Duodenal mucosa (tissue), 2 donors: ENCODE data around the gene PLXNA2.

Experiments used
- H3K27ac ChIP-seq: one replicate; pipeline ENCODE4 v1.7.0; 2013; ENCODE audit warnings: low read depth, low read length
- H3K27me3 ChIP-seq, 2 donors: one replicate each; pipeline ENCODE4 v1.7.0; 2013; ENCODE audit warnings: low read length in 2 of 2, control low read depth in 1 of 2; ENCODE audit not compliant: insufficient read depth in 2 of 2, control insufficient read depth in 1 of 2
- H3K36me3 ChIP-seq, 2 donors: one replicate each; pipeline ENCODE4 v1.7.0; 2013; ENCODE audit warnings: low read length in 2 of 2, control low read depth in 1 of 2; ENCODE audit not compliant: insufficient read depth in 2 of 2, control insufficient read depth in 1 of 2
- H3K4me1 ChIP-seq, 2 donors: one replicate each; pipeline ENCODE4 v1.7.0; 2013; ENCODE audit warnings: low read length in 2 of 2, control low read depth in 1 of 2; ENCODE audit not compliant: insufficient read depth in 2 of 2, control insufficient read depth in 1 of 2
- H3K4me3 ChIP-seq, 2 donors: one replicate each; pipeline ENCODE4 v1.7.0; 2013; ENCODE audit warnings: low read length in 2 of 2, low read depth in 1 of 2
- H3K9ac ChIP-seq, 2 donors: one replicate each; pipeline ENCODE4 v1.7.0; 2013; ENCODE audit warnings: low read length in 2 of 2, low read depth in 1 of 2
- H3K9me3 ChIP-seq, 2 donors: one replicate each; pipeline ENCODE4 v1.7.0; 2013; ENCODE audit warnings: low read length in 2 of 2, control low read depth in 1 of 2; ENCODE audit not compliant: control insufficient read depth in 1 of 2

Gene PLXNA2

GRCh38 chr1:208166340-208167138, 77.6 kb downstream of the PLXNA2 start:
- no peaks in the 10 kb centered on the region for H3K9me3 ChIP-seq
- no peak overlapping the region for H3K27ac ChIP-seq
- no peaks in the 10 kb centered on the region for H3K27me3 ChIP-seq
- no peak overlapping the region for H3K4me3 ChIP-seq
- H3K36me3 ChIP-seq, result peaks cover 0 to 10% of the 10 kb centered on the region in 2 donors
- peaks cover 24 to 28% of the 10 kb centered on the region in 2 donors for H3K4me1 ChIP-seq
- no peak overlapping the region for H3K9ac ChIP-seq

GRCh38 chr1:208165659-208166058, 78.5 kb downstream of the PLXNA2 start:
- peaks cover 24 to 28% of the 10 kb centered on the region in 2 donors for H3K4me1 ChIP-seq
- peaks cover 0 to 10% of the 10 kb centered on the region in 2 donors for H3K36me3 ChIP-seq
- no peak overlapping the region for H3K9ac ChIP-seq
- H3K27ac ChIP-seq, result no peak overlapping the region
- no peaks in the 10 kb centered on the region for H3K9me3 ChIP-seq
- H3K27me3 ChIP-seq, result no peaks in the 10 kb centered on the region
- H3K4me3 ChIP-seq, result no peak overlapping the region

DNA sequence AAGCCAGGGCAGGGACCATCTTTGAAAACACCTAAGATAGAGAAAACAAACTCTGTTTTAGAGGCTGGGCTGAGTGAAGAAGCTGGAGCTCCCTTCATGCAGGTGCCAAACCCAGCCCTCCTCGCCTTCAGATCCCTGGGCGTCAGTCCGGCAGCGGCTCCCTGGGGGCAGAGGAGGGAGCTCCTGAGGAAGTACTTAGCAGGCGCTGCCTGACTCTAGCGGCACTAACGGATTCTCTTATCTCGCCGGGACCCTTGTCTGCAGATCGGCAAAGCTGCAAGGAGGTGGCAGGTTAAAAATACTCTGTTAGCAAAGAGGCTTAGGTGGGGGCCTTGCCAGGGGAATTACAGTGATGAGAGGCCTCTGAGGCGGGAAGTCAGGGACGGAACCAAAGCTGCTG, 79.6 kb downstream of the PLXNA2 start:
- Histone ChIP-seq H3K27ac (no peak overlapping the region), H3K4me1 (peaks cover 28 to 30% of the 10 kb centered on the region in 2 donors), H3K9ac (no peak overlapping the region), H3K4me3 (no peak overlapping the region), H3K27me3 (no peaks in the 10 kb centered on the region), H3K9me3 (no peaks in the 10 kb centered on the region), H3K36me3 (peaks cover 0 to 10% of the 10 kb centered on the region in 2 donors)

GRCh38 chr1:208163539-208163938, 80.6 kb downstream of the PLXNA2 start:
- Histone ChIP-seq H3K27ac (no peak overlapping the region), H3K27me3 (no peaks in the 10 kb centered on the region), H3K4me3 (no peak overlapping the region), H3K36me3 (peaks cover 0 to 6% of the 10 kb centered on the region in 2 donors), H3K9me3 (no peaks in the 10 kb centered on the region), H3K9ac (no peak overlapping the region), H3K4me1 (peaks cover 39 to 41% of the 10 kb centered on the region in 2 donors)

DNA sequence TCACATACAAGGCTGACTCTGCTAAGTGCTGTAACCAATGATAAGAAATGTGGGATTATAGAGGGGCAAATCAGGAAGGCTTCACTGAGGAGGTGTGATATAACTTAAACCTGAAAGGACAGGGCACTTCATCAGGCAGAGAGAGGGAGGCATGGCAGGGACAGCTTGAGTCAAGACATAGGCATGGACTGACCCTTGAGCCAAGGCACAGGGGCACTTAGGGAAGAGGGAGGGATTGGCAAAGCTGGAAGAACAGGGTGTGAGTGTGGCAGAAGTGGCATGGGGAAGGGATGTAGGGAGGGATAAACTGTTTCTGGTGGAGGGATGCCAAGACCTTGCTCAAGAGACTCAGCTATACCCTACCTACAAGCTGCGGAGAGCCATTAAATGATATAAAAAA, 81.3 kb downstream of the PLXNA2 start:
- Histone ChIP-seq H3K4me3 (no peak overlapping the region), H3K9me3 (no peaks in the 10 kb centered on the region), H3K9ac (no peak overlapping the region), H3K27ac (no peak overlapping the region), H3K36me3 (peaks cover 0 to 6% of the 10 kb centered on the region in 2 donors), H3K27me3 (no peaks in the 10 kb centered on the region), H3K4me1 (peaks cover 45 to 47% of the 10 kb centered on the region in 2 donors)

GRCh38 chr1:208161656-208162375, 82.4 kb downstream of the PLXNA2 start:
- H3K4me3 ChIP-seq, result no peak overlapping the region

GRCh38 chr1:208161005-208161404, 83.2 kb downstream of the PLXNA2 start:
- Histone ChIP-seq H3K9ac (no peak overlapping the region), H3K36me3 (peaks cover 0 to 6% of the 10 kb centered on the region in 2 donors), H3K27ac (no peak overlapping the region), H3K27me3 (no peaks in the 10 kb centered on the region), H3K4me1 (peaks cover 43 to 52% of the 10 kb centered on the region in 2 donors), H3K4me3 (no peak overlapping the region), H3K9me3 (no peaks in the 10 kb centered on the region)

More at GRCh38 chr1:208161656-208162375, 82.4 kb downstream of the PLXNA2 start:
- Histone ChIP-seq H3K27ac (no peak overlapping the region), H3K9me3 (no peaks in the 10 kb centered on the region), H3K4me1 (peaks cover 47 to 50% of the 10 kb centered on the region in 2 donors), H3K36me3 (peaks cover 0 to 6% of the 10 kb centered on the region in 2 donors), H3K27me3 (no peaks in the 10 kb centered on the region), H3K9ac (no peak overlapping the region)

GRCh38 chr1:208160259-208160819, 83.8 kb downstream of the PLXNA2 start:
- Histone ChIP-seq H3K36me3 (peaks cover 0 to 2% of the 10 kb centered on the region in 2 donors), H3K4me1 (peaks cover 44 to 58% of the 10 kb centered on the region in 2 donors), H3K4me3 (no peak overlapping the region), H3K9ac (no peak overlapping the region), H3K27me3 (no peaks in the 10 kb centered on the region), H3K27ac (no peak overlapping the region), H3K9me3 (no peaks in the 10 kb centered on the region)

DNA sequence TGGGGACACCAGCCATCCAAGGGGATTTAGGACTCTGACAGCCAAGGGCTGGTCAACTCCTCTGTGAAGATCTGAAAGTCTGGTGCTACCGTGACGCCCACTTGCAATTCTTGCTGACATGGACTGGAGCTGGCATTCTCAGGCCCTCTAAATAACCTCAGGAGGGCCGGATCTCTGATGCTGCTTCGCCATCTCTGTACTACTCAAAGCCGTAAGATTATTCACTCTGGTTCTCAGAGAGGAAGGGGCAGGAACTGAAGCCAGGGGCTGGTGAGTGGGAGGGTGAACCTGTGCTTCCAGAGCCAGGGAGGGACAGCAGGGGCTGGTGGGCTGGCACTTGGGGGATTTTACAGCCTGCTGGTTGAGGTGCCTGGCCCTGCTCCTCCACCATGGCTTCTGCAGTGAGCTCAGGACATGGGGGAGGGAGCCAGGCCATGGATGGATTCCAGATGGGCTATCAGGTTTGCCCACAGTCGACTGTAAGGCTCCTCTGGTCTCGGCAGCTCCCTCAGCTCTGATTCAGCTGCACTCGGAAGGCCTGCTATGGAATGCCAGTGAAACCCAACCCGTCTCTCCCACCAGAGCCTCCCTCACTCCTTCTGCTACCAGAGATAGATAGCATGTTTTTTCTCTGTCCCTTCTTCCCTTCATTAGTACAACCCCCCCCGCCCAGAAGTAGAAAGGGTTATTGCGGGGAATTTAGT, 84.5 kb downstream of the PLXNA2 start:
- H3K27me3 ChIP-seq, result no peaks in the 10 kb centered on the region
- no peaks in the 10 kb centered on the region for H3K36me3 ChIP-seq
- no peak overlapping the region for H3K27ac ChIP-seq
- H3K4me1 ChIP-seq, result peaks cover 50 to 65% of the 10 kb centered on the region in 2 donors
- no peak overlapping the region for H3K9ac ChIP-seq
- no peaks in the 10 kb centered on the region for H3K9me3 ChIP-seq
- H3K4me3 ChIP-seq, result no peak overlapping the region
